ENCODE data around the gene KIRREL1. TPM values are rescaled to one million over a fixed set of nuclear protein-coding genes. Genes with fewer than 3 reads are reported as not detected.

The KIRREL1 gene
- total RNA-seq, 1 donor from 2014 or later = 39.5 TPM

GRCh38 chr1:158147869-158148268 is 154.4 kb downstream of the KIRREL1 start:
- Histone ChIP-seq H3K4me1 (no peaks in the 10 kb centered on the region), H3K9me3 (ENCODE audit: low read depth) (no peaks in the 10 kb centered on the region), H2AFZ (replicated peaks) (no peak overlapping the region), H3K9ac (no peak overlapping the region), H3K27ac (no peak overlapping the region), H3K4me3 (no peak overlapping the region), H3F3A (ENCODE audit: low read depth) (no peaks in the 10 kb centered on the region), H3K79me2 (ENCODE audit: low read depth) (no peaks in the 10 kb centered on the region), H4K20me1 (ENCODE audit: low read depth) (no peaks in the 10 kb centered on the region), H3K36me3 (no peaks in the 10 kb centered on the region), H3K4me2 (no peak overlapping the region), H3K27me3 (peaks cover 57% of the 10 kb centered on the region)
- Mint-ChIP-seq H3K9me3 (peaks cover 3% of the 10 kb centered on the region), H3K4me3 (no peak overlapping the region), H3K27me3 (ENCODE audit: insufficient read depth, low read depth) (peaks cover 4% of the 10 kb centered on the region), H3K27ac (no peak overlapping the region), H3K36me3 (no peaks in the 10 kb centered on the region), H3K4me1 (no peaks in the 10 kb centered on the region)
- TF ChIP-seq EZH2phosphoT487 (IDR thresholded peaks at IDR 0.05) (no peak), EZH2 (IDR thresholded peaks at IDR 0.05) (no peak)
- TF ChIP-seq, protein P1, sequence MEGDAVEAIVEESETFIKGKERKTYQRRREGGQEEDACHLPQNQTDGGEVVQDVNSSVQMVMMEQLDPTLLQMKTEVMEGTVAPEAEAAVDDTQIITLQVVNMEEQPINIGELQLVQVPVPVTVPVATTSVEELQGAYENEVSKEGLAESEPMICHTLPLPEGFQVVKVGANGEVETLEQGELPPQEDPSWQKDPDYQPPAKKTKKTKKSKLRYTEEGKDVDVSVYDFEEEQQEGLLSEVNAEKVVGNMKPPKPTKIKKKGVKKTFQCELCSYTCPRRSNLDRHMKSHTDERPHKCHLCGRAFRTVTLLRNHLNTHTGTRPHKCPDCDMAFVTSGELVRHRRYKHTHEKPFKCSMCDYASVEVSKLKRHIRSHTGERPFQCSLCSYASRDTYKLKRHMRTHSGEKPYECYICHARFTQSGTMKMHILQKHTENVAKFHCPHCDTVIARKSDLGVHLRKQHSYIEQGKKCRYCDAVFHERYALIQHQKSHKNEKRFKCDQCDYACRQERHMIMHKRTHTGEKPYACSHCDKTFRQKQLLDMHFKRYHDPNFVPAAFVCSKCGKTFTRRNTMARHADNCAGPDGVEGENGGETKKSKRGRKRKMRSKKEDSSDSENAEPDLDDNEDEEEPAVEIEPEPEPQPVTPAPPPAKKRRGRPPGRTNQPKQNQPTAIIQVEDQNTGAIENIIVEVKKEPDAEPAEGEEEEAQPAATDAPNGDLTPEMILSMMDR (IDR thresholded peaks at IDR 0.05) = no peak
- DNase-seq (ENCODE audit: low spot score) = no peak

DNA sequence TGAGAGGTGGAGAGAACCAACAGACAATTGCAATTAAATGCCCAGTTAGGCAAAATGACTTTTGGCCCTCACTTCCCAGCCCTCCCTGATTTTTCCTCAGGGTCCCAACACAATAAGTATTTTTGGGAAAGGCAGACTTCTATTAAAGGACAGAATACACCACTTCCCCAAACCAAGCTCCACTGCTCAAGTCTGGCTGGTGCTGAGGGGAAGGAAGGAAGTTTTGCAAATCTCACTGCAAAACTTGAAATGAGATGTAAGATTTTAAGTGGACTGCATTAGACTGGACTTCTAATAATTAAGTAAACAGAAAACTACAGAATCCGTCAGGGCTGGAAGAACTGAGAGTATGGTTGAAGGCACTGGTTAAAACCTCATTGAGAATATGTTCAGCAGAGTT is 155.0 kb downstream of the KIRREL1 start:
- TF ChIP-seq, protein P1 (IDR thresholded peaks at IDR 0.05) = no peak
- no peak for TF ChIP-seq EZH2 (IDR thresholded peaks at IDR 0.05)
- TF ChIP-seq EZH2phosphoT487 (IDR thresholded peaks at IDR 0.05) = no peak
- DNase-seq (ENCODE audit: low spot score) = no peak
- no peak overlapping the region for H3K4me3 ChIP-seq
- Mint-ChIP-seq H3K27me3 (ENCODE audit: insufficient read depth, low read depth) (peaks cover 4% of the 10 kb centered on the region), H3K36me3 (no peaks in the 10 kb centered on the region), H3K27ac (no peak overlapping the region), H3K4me3 (peak overlapping the region; percentile 35), H3K4me1 (no peaks in the 10 kb centered on the region), H3K9me3 (peaks cover 3% of the 10 kb centered on the region)
- H3K27me3 ChIP-seq = peaks cover 63% of the 10 kb centered on the region
- H2AFZ ChIP-seq (replicated peaks) = no peak overlapping the region
- no peaks in the 10 kb centered on the region for H3K9me3 ChIP-seq (ENCODE audit: low read depth)
- H3K27ac ChIP-seq = no peak overlapping the region
- no peak overlapping the region for H3K4me2 ChIP-seq
- no peaks in the 10 kb centered on the region for H3K36me3 ChIP-seq
- no peaks in the 10 kb centered on the region for H3K79me2 ChIP-seq (ENCODE audit: low read depth)
- no peaks in the 10 kb centered on the region for H3K4me1 ChIP-seq
- H3F3A ChIP-seq (ENCODE audit: low read depth) = no peaks in the 10 kb centered on the region
- no peak overlapping the region for H3K9ac ChIP-seq
- H4K20me1 ChIP-seq (ENCODE audit: low read depth) = no peaks in the 10 kb centered on the region

- H4K20me1 ChIP-seq (ENCODE audit: low read depth) = no peaks in the 10 kb centered on the region
- Mint-ChIP-seq H3K9me3 (peaks cover 3% of the 10 kb centered on the region), H3K27ac (no peak overlapping the region), H3K4me3 (peak overlapping the region; percentile 50), H3K36me3 (no peaks in the 10 kb centered on the region), H3K4me1 (no peaks in the 10 kb centered on the region), H3K27me3 (ENCODE audit: insufficient read depth, low read depth) (peaks cover 4% of the 10 kb centered on the region)
- H3K36me3 ChIP-seq = no peaks in the 10 kb centered on the region
- peak overlapping the region; percentile 96 for H2AFZ ChIP-seq (replicated peaks)
- H3K27ac ChIP-seq = no peak overlapping the region
- no peak for TF ChIP-seq EZH2phosphoT487 (IDR thresholded peaks at IDR 0.05)
- TF ChIP-seq, protein P1 (IDR thresholded peaks at IDR 0.05) = no peak
- TF ChIP-seq EZH2 (IDR thresholded peaks at IDR 0.05) = no peak
- DNase-seq (ENCODE audit: low spot score) = no peak
- H3K79me2 ChIP-seq (ENCODE audit: low read depth) = no peaks in the 10 kb centered on the region
- H3K9me3 ChIP-seq (ENCODE audit: low read depth) = no peaks in the 10 kb centered on the region
- no peaks in the 10 kb centered on the region for H3K4me1 ChIP-seq
- H3K4me2 ChIP-seq = peak overlapping the region; percentile 16
- H3K27me3 ChIP-seq = peaks cover 69% of the 10 kb centered on the region
- H3K4me3 ChIP-seq = peak overlapping the region; percentile 35
- H3F3A ChIP-seq (ENCODE audit: low read depth) = no peaks in the 10 kb centered on the region
- no peak overlapping the region for H3K9ac ChIP-seq
These were observed 155.7 kb downstream of the KIRREL1 start for GRCh38 chr1:158149175-158149574.

Other genes with a start within 250 kb of the KIRREL1 start
- not detected in 2 replicates for gene FCRL2, start 216.5 kb upstream of the KIRREL1 start, total RNA-seq (ENCODE audit: low replicate concordance)
- not detected in 2 replicates for gene FCRL1, start 173.5 kb upstream of the KIRREL1 start, total RNA-seq (ENCODE audit: low replicate concordance)
- gene CD5L, start 151.8 kb upstream of the KIRREL1 start, total RNA-seq (ENCODE audit: low replicate concordance) = not detected in 2 replicates
- 0.77 TPM in 1 of 2 replicates, not detected in the other for gene CD1D, start 187.2 kb downstream of the KIRREL1 start, total RNA-seq (ENCODE audit: low replicate concordance)

Measured in neural progenitor cell (in vitro differentiated cells).